ENCODE data around the gene TNIK. TPM values are rescaled to one million over a fixed set of nuclear protein-coding genes. Genes with fewer than 3 reads are reported as not detected.
A peak's percentile ranks its signal among the peaks of the same experiment; 100 is the strongest.

Gene TNIK
- total RNA-seq, 1 experiment from 2014 or later: 10.4 TPM

GRCh38 chr3:171362575-171362974, 97.6 kb downstream of the TNIK start:
- in situ Hi-C loops (cut with HindIII; ENCODE audit: low pct_unique_long_range_greater_than_20kb, low sequenced_read_pairs): no loop called here
- no peak for DNase-seq (ENCODE audit: low read depth, low spot score)

DNA sequence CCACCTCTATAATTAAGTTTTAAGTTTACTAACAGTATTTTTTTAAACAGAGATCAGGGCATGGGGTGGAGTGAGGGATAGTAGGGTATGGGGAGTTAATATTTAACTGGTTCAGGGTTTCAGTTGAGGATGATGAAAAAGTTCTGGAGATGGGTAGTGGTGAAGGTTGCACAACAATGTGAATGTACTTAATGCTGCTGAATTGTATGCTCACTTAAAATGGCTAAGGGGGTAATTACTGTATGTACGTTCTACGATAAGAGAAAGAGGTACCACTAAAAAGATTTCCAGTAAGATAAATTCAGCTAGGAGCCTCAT, 101.4 kb downstream of the TNIK start:
- no peak for DNase-seq (ENCODE audit: low read depth, low spot score)
- in situ Hi-C loops (cut with HindIII; ENCODE audit: low pct_unique_long_range_greater_than_20kb, low sequenced_read_pairs): no loop called here

DNA sequence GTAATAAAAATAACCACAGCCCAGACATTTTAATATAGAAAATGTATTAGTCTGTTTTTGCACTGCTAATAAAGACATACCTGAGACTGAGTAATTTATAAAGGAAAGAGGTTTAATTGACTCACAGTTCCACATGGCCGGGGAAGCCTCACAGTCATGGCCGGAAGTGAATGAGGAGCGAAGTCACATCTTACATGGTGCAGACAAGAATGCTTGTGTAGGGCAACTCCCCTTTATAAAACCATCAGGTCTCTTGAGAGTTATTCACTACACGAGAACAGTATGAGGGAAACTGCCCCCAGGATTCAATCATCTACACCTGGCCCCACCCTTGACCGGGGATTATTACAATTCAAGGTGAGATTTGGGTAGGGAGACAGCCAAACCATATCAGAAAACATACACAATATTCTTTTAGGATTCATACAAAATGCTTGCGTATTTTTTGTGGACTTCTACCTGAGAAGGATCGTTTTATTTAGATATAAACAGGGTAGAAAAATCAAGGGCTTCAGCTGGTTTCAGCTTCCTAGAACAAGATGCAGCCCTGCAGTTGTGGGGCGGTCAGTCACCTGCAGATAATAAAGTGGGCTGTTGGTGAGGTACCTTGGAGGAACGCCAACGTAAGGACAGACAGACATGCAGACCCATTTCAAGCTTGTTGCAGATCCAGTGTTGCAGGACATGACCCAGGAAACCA, 101.9 kb downstream of the TNIK start:
- no peak for DNase-seq (ENCODE audit: low read depth, low spot score)
- in situ Hi-C loops (cut with HindIII; ENCODE audit: low pct_unique_long_range_greater_than_20kb, low sequenced_read_pairs): no loop called here

DNA sequence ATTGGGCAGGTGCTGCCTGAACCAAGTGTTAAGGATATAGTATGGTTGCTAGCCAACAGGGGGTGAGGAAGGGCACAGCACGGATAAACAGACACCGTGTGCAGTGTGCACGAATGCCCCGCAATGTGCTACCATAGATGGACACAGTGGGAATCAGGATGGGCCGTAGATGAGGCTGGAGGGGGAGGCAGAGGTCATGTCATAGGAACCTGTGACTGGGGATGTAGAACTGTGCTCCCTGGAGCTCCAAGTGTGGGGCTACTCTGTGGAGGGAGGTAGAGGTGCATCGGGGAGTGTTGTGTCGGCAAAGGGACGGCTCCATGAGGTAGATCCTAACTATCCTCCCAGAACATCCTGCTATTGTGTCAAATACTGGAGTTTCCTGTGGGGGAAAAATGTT, 102.5 kb downstream of the TNIK start:
- in situ Hi-C loops (cut with HindIII; ENCODE audit: low pct_unique_long_range_greater_than_20kb, low sequenced_read_pairs): no loop called here
- no peak for DNase-seq (ENCODE audit: low read depth, low spot score)

GRCh38 chr3:171356251-171356650, 104.0 kb downstream of the TNIK start:
- DNase-seq (ENCODE audit: low read depth, low spot score): no peak
- in situ Hi-C loops (cut with HindIII; ENCODE audit: low pct_unique_long_range_greater_than_20kb, low sequenced_read_pairs): no loop called here

DNA sequence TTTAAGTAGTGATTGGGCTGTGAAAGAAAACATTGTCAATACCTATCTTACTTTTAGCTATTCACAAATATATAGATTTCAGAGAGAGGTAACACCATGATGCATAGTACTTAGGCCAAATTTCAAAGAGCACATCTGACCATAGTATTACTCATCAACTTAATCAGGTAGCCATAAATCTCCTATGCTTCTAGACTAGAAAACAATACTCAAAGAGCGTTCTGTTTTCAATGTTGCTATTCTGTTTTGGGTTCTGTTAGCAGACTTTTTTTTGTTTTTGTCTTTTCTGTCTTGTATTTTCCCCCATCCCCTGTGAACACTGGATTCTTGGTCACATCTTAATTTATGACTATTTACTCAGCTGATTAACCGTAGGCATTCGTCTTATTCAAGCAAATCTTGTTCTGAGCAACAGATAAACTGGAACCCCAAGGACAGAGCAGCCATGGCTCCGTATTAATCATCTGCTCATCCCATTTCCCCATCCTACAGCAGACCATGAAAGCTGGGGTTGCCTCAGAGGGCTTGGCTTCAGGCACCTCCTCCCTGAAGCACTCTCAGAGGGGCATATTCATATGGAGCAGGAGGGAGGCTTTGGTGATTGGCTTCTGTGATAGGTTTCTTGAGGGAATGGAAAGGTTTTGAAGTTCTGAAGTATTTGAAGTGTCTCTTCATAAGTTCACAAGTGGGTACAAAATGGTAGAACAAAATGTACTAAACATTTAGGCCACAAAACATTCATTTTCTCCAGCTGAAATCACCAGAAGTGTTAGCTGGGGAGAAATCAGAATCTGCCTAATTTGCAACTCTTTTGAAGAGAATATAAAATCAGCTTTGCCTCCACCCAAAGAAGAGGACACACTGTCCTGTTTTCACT, 105.3 kb downstream of the TNIK start:
- in situ Hi-C loops (cut with HindIII; ENCODE audit: low pct_unique_long_range_greater_than_20kb, low sequenced_read_pairs): no loop called here
- no peak for DNase-seq (ENCODE audit: low read depth, low spot score)

DNA sequence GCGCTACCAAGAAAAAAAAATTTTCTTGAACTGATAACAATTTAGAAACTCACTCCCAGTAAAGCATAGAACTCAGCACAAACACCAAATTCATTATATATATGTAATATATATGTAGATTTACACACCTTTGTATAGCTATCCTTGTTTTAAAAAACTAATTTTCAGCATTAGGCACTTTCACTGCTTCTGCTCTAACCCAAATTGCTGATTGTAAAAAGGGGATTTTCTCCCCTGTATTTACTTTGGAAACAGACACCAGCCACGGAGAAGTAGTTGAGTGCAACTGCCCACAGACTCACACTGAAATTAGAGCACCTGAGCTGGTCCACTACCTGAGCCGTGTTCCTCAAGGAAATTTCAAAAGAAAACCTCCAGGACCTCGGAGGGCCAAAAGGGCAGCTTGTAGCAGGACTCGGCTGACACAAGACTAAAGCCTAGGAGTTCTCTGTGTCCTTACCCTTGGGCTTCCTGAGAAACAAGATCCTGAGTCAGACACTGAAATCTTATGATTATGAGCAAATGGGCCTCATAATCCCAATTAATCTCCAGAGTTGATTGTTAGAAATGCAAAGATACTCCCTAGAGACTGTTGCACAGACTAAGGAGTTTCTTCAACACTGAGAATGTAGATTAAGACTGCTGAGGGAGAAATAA, 106.0 kb downstream of the TNIK start:
- no peak for DNase-seq (ENCODE audit: low read depth, low spot score)
- in situ Hi-C loops (cut with HindIII; ENCODE audit: low pct_unique_long_range_greater_than_20kb, low sequenced_read_pairs): no loop called here

DNA sequence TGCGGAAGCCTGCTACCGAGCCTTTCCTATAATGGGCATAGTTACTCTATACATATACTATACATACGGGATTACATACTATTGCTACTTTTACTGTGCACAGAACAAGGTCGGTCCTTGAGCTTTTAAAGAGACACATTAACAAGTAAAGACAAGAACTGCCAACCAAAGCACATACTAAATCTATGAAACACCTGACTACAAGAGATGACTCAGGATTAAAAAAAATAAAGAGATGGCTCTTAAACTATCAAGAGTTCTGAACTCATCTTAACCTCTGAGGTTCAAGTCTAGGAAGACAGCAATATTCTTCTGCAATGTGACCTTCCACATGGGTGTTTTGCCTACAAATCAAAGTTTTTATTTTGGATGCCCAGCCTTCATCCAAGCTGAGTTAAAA, 106.8 kb downstream of the TNIK start:
- DNase-seq (ENCODE audit: low read depth, low spot score): no peak
- in situ Hi-C loops (cut with HindIII; ENCODE audit: low pct_unique_long_range_greater_than_20kb, low sequenced_read_pairs): no loop called here

DNA sequence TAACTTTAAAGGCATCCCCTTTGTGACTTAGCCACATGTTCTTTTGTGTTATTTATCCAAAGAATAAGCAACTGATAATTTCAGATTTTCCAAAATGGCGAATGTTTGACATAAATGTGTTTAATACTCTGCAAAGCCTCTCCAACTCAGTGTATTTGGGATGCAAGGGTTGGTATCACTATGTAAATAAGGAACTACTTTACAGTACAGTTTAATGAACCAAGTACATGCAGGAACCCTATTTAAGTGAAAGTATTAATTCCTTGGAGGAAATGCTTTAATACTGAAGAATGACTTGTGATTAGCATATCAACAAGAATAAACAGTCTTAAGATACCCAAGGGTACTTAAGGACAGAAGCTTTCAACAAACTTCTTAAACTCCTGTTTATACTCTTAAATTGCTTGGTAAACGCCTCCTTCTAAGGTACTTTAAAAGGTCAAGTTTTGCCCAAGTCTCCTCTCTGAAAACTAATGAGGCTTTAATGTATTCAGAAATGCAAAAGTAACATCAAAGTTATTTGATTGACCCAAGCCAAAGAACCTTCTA, 107.7 kb downstream of the TNIK start:
- DNase-seq (ENCODE audit: low read depth, low spot score): no peak
- in situ Hi-C loops (cut with HindIII; ENCODE audit: low pct_unique_long_range_greater_than_20kb, low sequenced_read_pairs): no loop called here

DNA sequence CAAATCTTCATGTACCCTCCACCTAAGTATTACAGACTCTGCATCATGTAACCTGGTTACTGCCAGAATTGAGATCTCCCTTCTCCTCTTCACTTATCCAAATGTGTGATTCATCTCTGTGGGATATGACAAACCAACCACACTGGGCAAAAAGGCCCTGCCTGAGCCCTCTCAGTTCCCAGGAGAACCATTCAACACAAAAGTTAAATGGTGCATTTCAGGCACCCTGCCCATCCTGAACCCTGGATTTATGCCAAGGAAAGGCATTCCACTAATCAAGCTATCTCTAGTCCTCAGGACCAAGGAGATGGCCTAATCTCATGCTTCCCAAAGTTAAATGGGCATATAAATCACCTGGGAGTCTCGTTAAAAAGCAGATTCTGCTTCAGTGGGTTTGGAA, 108.5 kb downstream of the TNIK start:
- in situ Hi-C loops (cut with HindIII; ENCODE audit: low pct_unique_long_range_greater_than_20kb, low sequenced_read_pairs): no loop called here
- peak; percentile 39 for DNase-seq (ENCODE audit: low read depth, low spot score)

DNA sequence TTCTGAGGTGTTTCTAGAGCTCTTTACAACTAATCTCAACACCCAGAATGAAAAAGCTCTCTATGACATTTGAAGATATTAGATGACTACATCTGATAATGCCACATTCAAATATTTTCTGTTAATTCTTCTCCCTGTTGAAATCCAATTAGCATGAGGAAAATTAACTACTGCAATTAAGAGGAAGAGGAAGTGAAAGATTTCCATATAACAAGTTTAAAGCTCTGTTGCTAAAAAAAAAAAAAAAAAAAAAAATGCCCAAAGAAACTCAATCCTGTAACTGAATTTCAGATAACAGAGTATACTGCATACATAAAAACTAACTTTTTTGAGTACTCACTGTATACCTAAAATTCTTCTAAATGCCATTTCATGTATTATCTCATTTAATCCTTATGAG, 109.8 kb downstream of the TNIK start:
- in situ Hi-C loops (cut with HindIII; ENCODE audit: low pct_unique_long_range_greater_than_20kb, low sequenced_read_pairs): no loop called here
- DNase-seq (ENCODE audit: low read depth, low spot score): no peak

DNA sequence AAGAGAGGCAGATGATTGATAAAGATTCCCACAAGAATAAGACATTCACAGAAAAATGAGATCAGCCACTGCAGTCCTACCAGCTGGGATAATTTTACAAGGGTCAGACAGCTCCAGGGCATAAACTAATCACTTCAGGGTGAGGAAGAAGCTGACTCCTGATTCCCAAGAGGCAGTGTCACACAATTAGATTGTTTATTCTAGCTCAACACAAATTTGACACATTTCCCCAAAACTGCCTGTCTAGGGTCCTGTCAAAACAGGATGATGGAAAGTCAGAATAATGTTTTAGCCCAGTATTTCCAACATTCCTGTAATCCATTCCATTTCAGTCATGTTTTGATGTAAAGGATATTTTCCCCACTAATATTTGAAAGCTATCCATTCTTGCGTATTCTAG, 110.8 kb downstream of the TNIK start:
- in situ Hi-C loops (cut with HindIII; ENCODE audit: low pct_unique_long_range_greater_than_20kb, low sequenced_read_pairs): no loop called here
- peak; percentile 85 for DNase-seq (ENCODE audit: low read depth, low spot score)

- no peak for DNase-seq (ENCODE audit: low read depth, low spot score)
Observed at GRCh38 chr3:171348121-171348520, 112.1 kb downstream of the TNIK start.

GRCh38 chr3:171347301-171348039, 112.7 kb downstream of the TNIK start:
- DNase-seq (ENCODE audit: low read depth, low spot score): no peak
- in situ Hi-C loops (cut with HindIII; ENCODE audit: low pct_unique_long_range_greater_than_20kb, low sequenced_read_pairs): no loop called here

More at GRCh38 chr3:171348121-171348520, 112.1 kb downstream of the TNIK start:
- in situ Hi-C loops (cut with HindIII; ENCODE audit: low pct_unique_long_range_greater_than_20kb, low sequenced_read_pairs): no loop called here

DNA sequence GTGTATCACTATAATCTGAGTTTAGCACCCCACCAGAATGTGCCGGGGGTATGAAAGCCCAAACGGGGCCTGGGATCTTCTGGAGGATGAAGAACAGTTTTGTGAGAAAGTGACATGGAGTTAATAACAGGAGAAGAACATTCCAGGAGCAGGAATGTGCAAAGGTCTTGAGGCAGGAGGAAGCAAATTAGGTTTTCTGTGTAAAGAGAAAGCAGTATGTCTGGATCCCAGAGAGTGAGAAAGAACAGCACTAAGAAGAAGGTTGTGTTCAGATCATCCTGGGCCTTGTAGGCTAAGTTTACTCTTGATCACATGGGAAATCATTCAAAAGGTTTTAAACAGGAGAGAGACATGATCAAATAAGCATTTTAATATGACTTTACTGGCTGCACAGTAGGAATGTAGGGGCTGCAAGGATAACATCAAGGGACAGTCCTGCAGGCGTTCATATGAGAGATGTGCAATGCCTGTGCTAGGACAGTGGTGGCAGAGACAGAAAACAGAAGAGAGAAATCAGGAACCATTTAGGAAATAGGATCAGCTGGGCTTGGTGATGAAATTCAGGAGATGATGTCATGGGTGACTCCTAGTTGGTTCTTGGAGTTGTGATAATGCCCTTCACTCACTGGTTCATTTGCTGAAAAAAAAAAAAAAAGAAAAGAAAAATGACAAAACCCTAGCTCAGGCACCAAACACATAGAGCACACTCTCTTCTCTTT, 113.5 kb downstream of the TNIK start:
- in situ Hi-C loops (cut with HindIII; ENCODE audit: low pct_unique_long_range_greater_than_20kb, low sequenced_read_pairs): no loop called here
- no peak for DNase-seq (ENCODE audit: low read depth, low spot score)

- in situ Hi-C loops (cut with HindIII; ENCODE audit: low pct_unique_long_range_greater_than_20kb, low sequenced_read_pairs): no loop called here
- DNase-seq (ENCODE audit: low read depth, low spot score): no peak
Observed at GRCh38 chr3:171346019-171346418, 114.2 kb downstream of the TNIK start.

DNA sequence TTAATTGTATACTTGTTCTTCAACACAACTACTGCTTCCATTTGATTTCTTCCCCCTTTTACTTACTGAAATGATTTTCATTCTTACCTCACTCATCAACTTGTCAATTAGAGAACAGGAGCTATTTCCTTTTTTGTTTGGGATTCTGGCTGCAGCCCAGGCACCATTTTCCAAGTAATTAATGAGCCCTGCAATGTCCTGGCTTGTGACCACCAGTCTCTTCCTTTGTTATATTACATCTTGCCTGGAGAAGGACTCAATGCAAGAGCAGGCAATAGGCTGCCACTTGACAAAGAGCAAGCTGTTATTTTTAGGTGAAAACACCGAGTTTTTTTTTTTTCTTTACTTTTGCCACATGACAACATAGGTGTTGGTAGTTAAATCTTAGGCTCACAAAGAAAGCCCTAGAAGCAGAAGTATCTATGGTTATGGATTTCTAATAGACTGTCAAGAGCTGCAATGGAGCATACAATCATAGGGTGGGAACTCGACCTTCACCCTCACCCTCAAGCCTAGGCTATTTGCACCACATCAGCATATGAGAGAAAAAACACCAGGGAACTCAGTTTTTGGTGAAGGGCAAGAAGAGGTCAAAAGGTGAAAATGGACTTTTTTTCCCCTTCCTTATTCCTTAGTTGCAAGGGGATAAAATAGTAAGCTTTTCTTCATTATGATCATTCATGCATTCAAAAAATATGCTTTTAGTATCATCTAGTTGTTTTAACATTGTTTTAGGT, 114.9 kb downstream of the TNIK start:
- in situ Hi-C loops (cut with HindIII; ENCODE audit: low pct_unique_long_range_greater_than_20kb, low sequenced_read_pairs): no loop called here

More for the DNA sequence above, 114.9 kb downstream of the TNIK start:
- DNase-seq (ENCODE audit: low read depth, low spot score): no peak
